Stomach smooth muscle (tissue), 2 donors: ENCODE results near the gene ENGASE.
"Not testable (repeated sequence)": the region's sequence is repeated elsewhere in the genome, so short reads cannot be mapped to it uniquely, and the experiment has no call there.

Experiments
- H3K27ac ChIP-seq: one replicate; pipeline ENCODE4 v1.7.0; 2013; ENCODE audit warnings: mild to moderate bottlenecking, low read length, inconsistent platforms
- H3K27me3 ChIP-seq, 2 donors: one replicate each; pipeline ENCODE4 v1.7.0; 2013; ENCODE audit warnings: low read length in 2 of 2; ENCODE audit not compliant: insufficient read depth in 2 of 2, control insufficient read depth in 1 of 2
- H3K36me3 ChIP-seq, 2 donors: one replicate each; pipeline ENCODE4 v1.7.0; 2013; ENCODE audit warnings: low read length in 2 of 2; ENCODE audit not compliant: control insufficient read depth in 2 of 2, insufficient read depth in 2 of 2
- H3K4me1 ChIP-seq: one replicate; pipeline ENCODE4 v1.7.0; 2013; ENCODE audit warnings: low read length; ENCODE audit not compliant: control insufficient read depth, insufficient read depth
- H3K4me3 ChIP-seq, 2 donors: one replicate each; pipeline ENCODE4 v1.7.0; 2013; ENCODE audit warnings: low read length in 2 of 2
- H3K9ac ChIP-seq, 2 donors: one replicate each; pipeline ENCODE4 v1.7.0; 2013; ENCODE audit warnings: low read length in 2 of 2, mild to moderate bottlenecking in 1 of 2
- H3K9me3 ChIP-seq, 2 donors: one replicate each; pipeline ENCODE4 v1.7.0; 2013; ENCODE audit warnings: low read length in 2 of 2; ENCODE audit not compliant: control insufficient read depth in 2 of 2
- donor health status: healthy.
- donor health status: Pancreatic carcinoma.

The ENGASE gene

DNA sequence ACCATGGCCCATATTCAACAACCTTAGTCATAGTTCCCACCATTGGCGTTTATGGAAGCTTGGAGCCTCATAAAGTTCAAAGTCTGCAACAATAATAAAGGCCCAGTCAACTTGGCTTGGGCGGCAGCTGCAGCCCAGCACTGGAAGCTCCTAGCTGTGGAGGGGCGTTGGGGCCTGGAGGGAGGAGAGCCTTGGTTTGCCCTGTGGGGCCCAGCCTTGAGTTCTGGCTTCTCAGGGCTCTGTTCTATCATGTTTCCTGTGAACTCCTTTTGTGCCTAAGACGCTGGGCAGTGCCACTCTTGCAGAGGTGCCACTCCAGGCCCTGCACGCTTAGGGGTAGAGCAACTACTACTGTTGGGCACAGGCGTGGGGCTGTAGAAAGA lies 927 bp upstream of the ENGASE start:
- Histone ChIP-seq H3K9me3 (no peaks in the 10 kb centered on the region), H3K36me3 (peaks cover 4% of the 10 kb centered on the region in 2 donors), H3K4me3 (no peak overlapping the region), H3K27ac (no peak overlapping the region), H3K9ac (no peak overlapping the region), H3K27me3 (no peaks in the 10 kb centered on the region), H3K4me1 (peaks cover 14% of the 10 kb centered on the region)

DNA sequence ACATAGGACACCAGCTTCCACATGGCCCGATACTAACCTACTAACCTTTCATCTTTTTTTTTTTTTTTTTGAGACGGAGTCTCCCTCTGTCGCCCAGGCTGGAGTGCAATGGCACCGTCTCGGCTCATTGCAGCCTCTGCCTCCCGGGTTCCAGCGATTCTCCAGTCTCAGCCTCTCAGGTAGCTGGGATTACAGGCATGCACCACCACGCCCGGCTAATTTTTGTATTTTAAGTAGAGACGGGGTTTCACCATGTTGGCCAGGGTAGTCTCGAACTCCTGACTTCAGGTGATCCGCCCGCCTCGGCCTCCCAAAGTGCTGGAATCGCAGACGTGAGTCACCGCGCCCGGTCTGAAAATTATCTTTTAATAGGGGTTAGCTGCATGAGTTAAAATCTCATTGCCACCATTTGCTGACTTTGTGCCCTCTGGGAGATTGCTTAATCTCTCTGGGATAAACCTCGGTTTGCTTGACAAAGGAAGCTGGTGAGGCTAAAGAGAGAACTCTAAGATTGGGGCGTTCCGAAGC lies 439 bp upstream of the ENGASE start:
- H3K9ac ChIP-seq, H3K9me3 ChIP-seq, H3K36me3 ChIP-seq, H3K27me3 ChIP-seq: not testable (repeated sequence)
- Histone ChIP-seq H3K27ac (peak overlapping the region; percentile 31), H3K4me1 (peaks cover 14% of the 10 kb centered on the region), H3K4me3 (peak overlapping the region; percentile 26 to 66)

DNA sequence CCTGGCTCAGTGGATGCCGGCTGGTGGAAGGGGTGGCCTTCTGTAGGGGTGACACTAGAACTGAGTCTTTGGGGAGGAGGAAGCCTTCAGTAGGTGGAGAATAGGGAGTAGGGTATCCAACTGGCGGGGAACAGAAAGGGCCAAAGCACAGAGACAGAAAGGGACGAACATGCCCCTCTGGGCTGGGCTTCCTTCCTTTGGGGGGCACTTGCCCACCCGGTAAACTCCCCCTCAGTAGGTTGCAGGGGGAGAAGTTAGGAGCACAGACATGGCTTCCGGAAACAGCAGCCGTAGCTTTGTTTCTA lies 774 bp downstream of the ENGASE start:
- H3K36me3 ChIP-seq = peaks cover 15 to 16% of the 10 kb centered on the region in 2 donors

GRCh38 chr17:79075861-79076406 lies 1.3 kb downstream of the ENGASE start:
- Histone ChIP-seq H3K36me3 (peaks cover 20 to 21% of the 10 kb centered on the region in 2 donors), H3K27me3 (no peaks in the 10 kb centered on the region), H3K4me1 (peaks cover 14% of the 10 kb centered on the region), H3K27ac (peak overlapping the region; percentile 41), H3K9me3 (no peaks in the 10 kb centered on the region), H3K9ac (peak overlapping the region; percentile 49 to 81), H3K4me3 (peak overlapping the region; percentile 64 to 77)

More for the DNA sequence above, 774 bp downstream of the ENGASE start:
- Histone ChIP-seq H3K27ac (peak overlapping the region; percentile 41), H3K4me3 (peak overlapping the region; percentile 64 to 77), H3K4me1 (peaks cover 14% of the 10 kb centered on the region), H3K27me3 (no peaks in the 10 kb centered on the region), H3K9ac (peak overlapping the region; percentile 49 to 81), H3K9me3 (no peaks in the 10 kb centered on the region)

GRCh38 chr17:79077587-79077986 lies 3.0 kb downstream of the ENGASE start:
- peaks cover 14% of the 10 kb centered on the region for H3K4me1 ChIP-seq
- no peaks in the 10 kb centered on the region for H3K9me3 ChIP-seq
- H3K27me3 ChIP-seq = no peaks in the 10 kb centered on the region
- no peak overlapping the region for H3K9ac ChIP-seq
- peaks cover 20 to 22% of the 10 kb centered on the region in 2 donors for H3K36me3 ChIP-seq
- no peak overlapping the region for H3K27ac ChIP-seq
- no peak overlapping the region for H3K4me3 ChIP-seq

DNA sequence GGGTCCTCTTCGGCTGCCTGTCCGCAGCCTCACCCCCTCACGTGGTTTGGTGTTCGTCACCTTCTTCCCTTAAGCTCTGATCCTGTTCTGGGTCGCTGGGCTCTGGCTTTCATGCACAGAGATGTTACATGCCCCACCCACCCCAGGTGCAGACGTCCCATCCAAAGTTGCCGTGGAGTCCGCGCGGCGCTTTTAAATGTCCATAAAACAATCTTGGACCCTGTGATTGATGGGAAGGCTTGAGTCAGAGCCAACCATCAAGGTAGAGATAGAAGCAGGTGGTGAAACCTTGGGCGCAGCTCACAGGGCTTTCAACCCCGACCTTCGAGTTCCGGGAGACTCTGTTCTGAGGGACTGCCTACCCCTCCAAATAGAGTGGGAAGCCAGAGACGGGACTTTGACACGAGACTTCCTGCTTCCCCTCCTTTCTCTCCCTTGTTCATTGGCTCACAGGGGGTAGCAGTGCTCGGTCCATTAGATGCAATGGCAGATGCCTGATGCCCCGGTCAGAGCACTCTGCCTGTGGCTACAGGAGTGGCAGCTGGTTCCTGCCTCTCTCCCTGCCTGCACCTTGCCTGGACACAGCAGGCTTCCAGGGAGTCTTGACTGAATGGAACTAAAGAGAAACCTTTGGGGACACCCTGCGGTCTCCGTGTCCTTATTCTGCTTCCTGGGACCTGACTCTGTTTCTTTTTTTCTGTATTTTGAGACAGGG lies 4.0 kb downstream of the ENGASE start:
- no peaks in the 10 kb centered on the region for H3K27me3 ChIP-seq
- no peak overlapping the region for H3K27ac ChIP-seq
- peaks cover 14% of the 10 kb centered on the region for H3K4me1 ChIP-seq
- H3K9me3 ChIP-seq = no peaks in the 10 kb centered on the region
- H3K36me3 ChIP-seq = peaks cover 24 to 26% of the 10 kb centered on the region in 2 donors
- H3K4me3 ChIP-seq = no peak overlapping the region
- H3K9ac ChIP-seq = no peak overlapping the region

GRCh38 chr17:79079421-79080200 lies 5.0 kb downstream of the ENGASE start:
- H3K27ac ChIP-seq = no peak overlapping the region
- H3K36me3 ChIP-seq = peaks cover 28 to 29% of the 10 kb centered on the region in 2 donors
- H3K9ac ChIP-seq = no peak overlapping the region
- no peak overlapping the region for H3K4me3 ChIP-seq
- no peaks in the 10 kb centered on the region for H3K9me3 ChIP-seq
- peaks cover 14% of the 10 kb centered on the region for H3K4me1 ChIP-seq
- H3K27me3 ChIP-seq = no peaks in the 10 kb centered on the region

DNA sequence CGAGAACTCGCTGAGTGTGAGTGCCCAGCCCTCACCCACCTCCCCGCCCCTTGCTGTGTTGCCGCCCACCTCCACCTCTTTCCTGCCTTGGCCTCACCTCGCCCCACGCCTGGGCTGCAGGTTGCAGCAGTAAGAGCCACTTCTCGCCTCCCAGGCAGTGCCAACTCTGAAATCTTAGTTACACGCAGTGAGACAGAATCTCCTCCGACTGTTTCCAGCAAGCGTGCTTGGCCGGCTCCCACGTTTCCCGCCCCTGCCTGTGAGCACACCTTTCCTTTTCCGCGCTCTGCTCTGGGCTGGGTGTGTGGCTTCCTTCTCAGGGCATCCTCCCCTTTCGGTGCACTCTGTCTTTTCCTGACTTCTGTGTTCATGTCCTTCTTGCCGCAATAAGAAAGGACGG lies 5.7 kb downstream of the ENGASE start:
- H3K4me3 ChIP-seq = no peak overlapping the region
- peaks cover 12% of the 10 kb centered on the region for H3K4me1 ChIP-seq
- H3K9ac ChIP-seq = no peak overlapping the region
- H3K9me3 ChIP-seq = no peaks in the 10 kb centered on the region
- H3K27ac ChIP-seq = no peak overlapping the region
- no peaks in the 10 kb centered on the region for H3K27me3 ChIP-seq
- H3K36me3 ChIP-seq = peaks cover 29 to 34% of the 10 kb centered on the region in 2 donors

DNA sequence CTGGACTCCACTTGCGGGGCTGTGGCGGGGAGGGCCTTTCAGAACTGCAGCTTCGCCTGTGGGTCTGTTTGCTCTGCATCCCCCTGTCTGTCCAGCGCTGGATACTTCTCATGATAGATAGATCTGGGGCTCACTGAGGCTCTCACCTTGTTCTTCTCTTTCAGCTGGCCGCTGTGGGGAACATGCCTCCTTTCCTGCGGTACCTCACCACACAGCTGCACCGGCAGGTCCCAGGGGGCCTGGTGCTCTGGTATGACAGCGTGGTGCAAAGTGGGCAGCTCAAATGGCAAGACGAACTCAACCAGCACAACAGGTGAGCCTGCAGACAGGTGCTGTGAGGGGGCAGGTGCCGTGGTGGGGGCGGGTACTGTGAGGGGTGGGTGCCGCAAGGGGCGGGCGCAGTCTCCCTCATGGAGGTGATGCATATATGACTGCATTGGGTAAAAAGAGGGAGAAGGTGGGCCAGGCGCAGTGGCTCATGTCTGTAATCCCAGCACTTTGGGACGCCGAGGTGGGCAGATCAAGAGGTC lies 6.2 kb downstream of the ENGASE start:
- Histone ChIP-seq H3K4me3 (no peak overlapping the region), H3K27me3 (no peaks in the 10 kb centered on the region), H3K36me3 (peaks cover 29 to 35% of the 10 kb centered on the region in 2 donors), H3K4me1 (peaks cover 7% of the 10 kb centered on the region), H3K9ac (no peak overlapping the region), H3K9me3 (no peaks in the 10 kb centered on the region), H3K27ac (no peak overlapping the region)

- H3K9me3 ChIP-seq = no peaks in the 10 kb centered on the region
- no peak overlapping the region for H3K9ac ChIP-seq
- H3K27ac ChIP-seq = no peak overlapping the region
- H3K27me3 ChIP-seq = no peaks in the 10 kb centered on the region
- H3K4me1 ChIP-seq = no peaks in the 10 kb centered on the region
- H3K4me3 ChIP-seq = no peak overlapping the region
- peaks cover 29 to 35% of the 10 kb centered on the region in 2 donors for H3K36me3 ChIP-seq
Measured at GRCh38 chr17:79081571-79082276, 7.1 kb downstream of the ENGASE start.
